Activated CD8-positive, alpha-beta memory T cell treated with anti-CD3 and anti-CD28 coated beads for 36 hours (primary cell): Measurements from ENCODE around the gene PTPRD. TPM values are rescaled to one million over a fixed set of nuclear protein-coding genes. Genes with fewer than 3 reads are reported as not detected.

Experiments
- CTCF ChIA-PET: fragments of 350-600 bp; sonication (Branson Sonifier 250); formaldehyde crosslinking; loops from one replicate; lab custom pipeline; 2021; ENCODE audit warnings: antibody characterized with exemption; lab: Charles Lee
- POLR2A ChIA-PET: fragments of 350-600 bp; sonication (Branson Sonifier 250); formaldehyde crosslinking; loops from one replicate; lab custom pipeline; 2021; ENCODE audit warnings: antibody characterized with exemption; lab: Charles Lee
- total RNA-seq, 2 experiments: library from RNA; stranded (reverse); gene quantifications; one replicate each; pipeline ENCODE4 v1.2.3, GENCODE V29; 2021

The PTPRD gene
- total RNA-seq, 2 experiments from 2014 or later, result 0.10 to 0.15 TPM

DNA sequence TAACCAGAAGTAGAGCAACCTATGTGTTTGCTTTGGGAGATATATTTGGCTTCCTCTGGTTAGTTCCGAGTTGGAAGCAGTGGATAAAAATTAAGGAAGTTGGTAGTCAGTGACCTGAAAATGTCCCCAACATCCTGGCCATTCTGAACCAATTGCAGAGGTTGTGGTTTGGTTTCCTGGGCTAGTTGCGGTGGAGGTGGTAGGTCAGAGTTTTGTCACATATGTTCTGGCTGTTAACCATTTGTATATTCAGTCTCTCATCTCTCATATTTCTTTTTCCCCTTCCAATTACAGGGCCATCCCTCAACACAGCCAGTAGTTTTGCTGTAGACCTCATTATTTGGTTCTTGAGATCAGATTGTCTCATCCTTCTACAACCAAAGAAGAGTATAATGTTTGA lies 1026.9 kb downstream of the PTPRD start:
- ChIA-PET POLR2A (no interaction called here), CTCF (no interaction called here)

DNA sequence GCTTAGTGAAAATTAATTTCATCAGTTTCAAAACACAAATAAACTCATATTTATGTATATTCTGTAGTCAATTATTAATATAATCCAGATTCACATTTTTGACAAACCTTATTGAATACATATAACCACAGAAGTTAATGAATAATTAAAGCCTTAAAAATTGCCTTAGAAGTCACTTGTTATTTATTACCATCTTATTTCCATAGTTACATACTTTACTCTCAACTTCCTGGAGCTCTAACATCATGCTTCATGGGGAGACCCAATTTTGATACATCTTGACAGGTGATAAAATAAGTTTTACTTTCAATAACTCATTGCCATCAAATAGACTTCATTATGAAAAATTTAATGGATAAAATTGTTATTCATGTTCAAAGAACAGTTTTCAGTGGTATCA lies 1038.7 kb downstream of the PTPRD start:
- ChIA-PET POLR2A (no interaction called here), CTCF (no interaction called here)

DNA sequence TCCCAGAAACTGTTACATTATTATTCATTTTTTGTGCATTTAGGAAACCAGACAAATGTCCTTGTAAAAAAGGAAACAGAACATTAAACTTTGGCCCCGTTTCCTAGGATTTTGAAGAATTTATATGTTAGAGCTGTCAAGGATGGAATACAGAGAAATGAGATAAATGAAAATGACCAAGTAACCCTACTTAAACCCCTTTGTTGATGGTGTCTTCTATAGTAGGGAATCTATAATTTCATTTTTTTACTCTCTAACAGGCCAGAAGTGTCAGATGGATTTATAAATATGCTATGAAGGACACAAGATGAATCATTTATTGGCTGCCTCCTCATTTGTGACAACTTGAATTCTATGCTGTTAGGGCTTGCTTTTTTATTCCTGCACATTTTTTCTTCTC lies 1047.1 kb downstream of the PTPRD start:
- ChIA-PET CTCF (no interaction called here), POLR2A (no interaction called here)

DNA sequence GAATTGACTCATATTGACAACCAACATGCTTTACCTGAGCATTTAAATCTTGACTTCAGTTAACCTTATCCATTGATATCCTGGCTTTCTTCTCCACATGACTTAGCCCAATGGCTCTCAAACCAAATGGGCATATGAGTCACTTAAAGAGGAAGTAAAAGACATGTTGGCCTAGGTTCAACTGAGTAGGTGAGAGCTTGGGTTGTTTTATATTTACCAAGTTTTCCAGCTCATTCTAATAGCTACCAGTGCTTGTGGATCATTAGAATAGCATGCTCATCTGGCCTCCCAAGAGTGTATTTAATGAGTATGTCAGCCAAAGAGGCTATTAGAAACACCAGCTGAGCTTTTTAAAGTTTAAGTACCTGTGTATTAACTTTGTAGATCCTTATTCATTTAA lies 1049.0 kb downstream of the PTPRD start:
- POLR2A ChIA-PET, result no interaction called here
- CTCF ChIA-PET, result no interaction called here

DNA sequence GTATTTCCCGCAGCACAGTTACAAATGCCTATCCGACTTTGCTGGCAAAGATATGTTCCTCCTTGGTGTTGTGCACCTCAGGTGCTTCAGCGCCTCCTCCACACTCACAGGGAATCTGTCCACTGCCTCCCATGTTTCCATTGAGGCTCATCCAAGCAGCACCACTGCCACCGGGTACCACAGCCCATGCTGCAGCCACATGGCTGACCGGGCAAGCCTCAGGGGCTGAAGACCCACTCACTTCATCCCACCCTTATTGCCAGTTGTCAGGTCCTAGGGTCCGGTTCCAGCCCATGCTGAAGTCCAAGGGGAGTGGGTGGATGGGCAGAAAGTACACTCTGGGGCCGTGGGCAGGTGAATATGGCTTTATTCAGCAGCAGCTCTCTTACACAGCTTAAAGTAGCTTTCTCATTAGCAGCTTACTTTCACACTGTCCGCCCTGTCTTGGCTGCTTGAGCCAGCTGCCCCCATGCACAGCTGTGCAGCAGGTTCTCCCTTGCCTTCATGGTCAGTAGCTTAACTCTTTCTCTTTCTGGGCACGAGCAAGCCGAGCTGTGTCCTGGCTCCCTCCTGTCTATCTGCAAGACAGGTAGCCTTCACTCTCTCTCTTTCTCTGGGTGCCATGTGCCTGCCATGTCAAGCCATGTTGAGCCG lies 1052.3 kb downstream of the PTPRD start:
- ChIA-PET CTCF (no interaction called here), POLR2A (no interaction called here)

DNA sequence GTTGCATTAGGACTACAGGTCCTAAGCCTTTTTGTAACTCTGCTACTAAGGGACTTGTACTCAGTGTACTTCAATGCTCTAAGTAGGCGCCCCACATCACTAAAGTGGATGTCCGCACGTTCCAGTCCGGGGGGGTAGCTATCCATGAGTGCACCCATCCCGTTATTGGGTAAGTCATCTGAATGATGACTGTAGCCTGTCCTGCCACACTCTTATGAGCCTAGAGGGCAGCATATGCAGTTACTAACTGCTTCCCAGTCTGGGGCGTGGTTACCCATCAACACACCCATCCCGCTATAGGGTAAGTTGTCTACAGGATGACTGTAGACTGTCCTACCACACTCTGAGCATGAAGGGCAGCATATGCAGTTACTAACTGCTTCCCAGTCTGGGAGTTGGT lies 1053.9 kb downstream of the PTPRD start:
- ChIA-PET POLR2A (no interaction called here), CTCF (no interaction called here)

DNA sequence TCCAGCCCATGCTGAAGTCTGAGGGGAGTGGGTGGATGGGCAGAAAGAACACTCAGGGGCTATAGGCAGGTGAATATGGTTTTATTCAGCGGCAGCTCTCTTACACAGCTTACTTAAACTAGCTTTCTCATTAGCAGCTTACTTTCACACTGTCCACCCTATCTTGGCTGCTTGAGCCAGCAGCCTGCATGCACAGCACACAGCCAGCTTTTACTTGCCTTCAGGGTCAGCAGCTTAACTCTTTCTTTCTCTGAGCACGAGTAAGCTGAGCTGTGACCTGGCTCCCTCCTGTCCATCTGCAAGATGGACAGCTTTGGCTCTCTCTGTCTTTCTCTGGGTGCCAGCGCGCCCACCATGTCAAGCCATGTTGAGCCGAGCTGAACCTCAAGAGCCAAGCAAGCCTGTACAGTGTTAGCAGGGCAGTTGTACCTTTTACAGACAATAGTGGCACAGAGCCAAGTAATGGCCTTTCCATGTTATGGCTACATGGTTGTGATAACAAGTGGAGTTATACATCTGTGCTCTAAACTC lies 1054.9 kb downstream of the PTPRD start:
- ChIA-PET POLR2A (no interaction called here), CTCF (no interaction called here)

DNA sequence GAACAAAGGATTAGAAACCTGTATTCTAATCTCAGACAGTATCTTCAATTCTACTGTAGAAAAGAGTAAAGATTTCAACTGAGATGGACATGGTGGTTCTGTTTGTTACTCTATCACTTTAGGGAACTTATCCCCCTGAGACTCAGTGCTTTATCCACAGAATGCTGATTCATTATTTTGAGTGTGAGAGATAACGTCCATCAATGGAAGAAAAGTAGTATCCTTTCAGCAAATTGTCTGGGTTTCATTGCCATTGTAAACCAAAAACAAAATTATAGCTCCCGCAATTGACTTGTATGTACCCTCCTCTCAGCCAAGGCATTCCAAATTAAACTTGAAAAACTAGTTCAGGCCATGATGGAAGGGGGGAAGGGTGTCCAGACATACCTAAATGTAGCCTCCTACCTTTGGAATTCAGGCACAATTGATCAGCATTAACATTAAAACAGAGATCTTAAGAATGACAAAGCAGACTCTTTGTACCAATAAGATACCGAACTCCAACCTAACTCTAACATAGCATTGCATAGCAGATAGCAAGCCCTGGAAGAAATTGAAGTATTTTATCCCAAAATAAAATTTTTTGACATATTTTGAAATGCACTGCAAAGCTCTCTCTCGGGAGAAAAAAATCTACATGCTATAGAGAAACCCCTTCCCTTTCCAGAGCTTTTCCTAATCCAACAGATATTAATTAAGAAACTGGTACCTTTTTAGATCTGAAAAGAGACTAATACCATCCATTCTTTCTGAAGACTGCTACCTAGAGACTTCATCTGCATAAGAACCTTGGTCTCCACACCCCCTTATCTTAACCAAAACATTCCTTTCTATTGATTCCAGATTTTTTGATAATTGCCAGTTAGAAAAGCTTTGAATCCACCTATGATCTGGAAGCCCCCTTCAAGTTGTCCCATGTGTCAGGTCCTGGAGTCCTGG lies 1055.7 kb downstream of the PTPRD start:
- ChIA-PET POLR2A (no interaction called here), CTCF (no interaction called here)

DNA sequence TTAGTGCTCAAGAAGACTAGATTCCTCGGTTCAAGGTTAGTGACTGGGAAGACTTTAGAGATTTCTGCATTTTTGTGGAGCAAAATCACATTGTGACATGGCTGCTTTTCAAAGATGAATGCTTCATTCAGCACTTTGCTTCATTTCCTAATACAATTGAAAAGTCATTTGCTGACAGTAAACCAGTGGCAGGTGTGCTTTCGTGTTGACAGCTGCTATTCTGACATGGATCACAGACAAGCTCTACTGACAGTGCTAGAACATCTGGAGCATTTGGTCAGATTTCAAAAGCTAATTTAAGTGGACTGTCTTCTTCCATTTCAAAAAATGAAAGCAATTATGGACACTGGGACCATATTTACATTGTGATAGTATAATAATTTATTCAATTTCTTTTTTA lies 1060.1 kb downstream of the PTPRD start:
- CTCF ChIA-PET, result no interaction called here
- POLR2A ChIA-PET, result no interaction called here

DNA sequence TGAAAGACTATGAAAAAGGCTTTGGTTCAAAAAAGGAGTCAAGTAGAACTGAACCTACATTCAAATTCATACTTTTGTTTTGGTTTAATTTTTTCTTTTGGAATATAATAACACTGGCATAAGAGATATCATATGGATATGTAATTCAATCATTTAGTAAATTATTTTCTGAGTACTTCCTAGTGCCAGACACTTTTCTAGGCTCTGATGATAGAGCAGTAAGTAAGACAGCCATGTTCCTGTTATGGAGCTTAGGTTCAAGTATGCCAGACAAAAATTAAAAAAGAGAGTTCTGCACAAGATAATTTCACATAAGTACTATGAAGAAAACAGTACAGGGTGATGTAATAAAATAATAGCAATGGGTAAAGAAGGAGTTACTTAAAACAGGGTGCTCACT lies 1074.0 kb downstream of the PTPRD start:
- ChIA-PET POLR2A (no interaction called here), CTCF (no interaction called here)

DNA sequence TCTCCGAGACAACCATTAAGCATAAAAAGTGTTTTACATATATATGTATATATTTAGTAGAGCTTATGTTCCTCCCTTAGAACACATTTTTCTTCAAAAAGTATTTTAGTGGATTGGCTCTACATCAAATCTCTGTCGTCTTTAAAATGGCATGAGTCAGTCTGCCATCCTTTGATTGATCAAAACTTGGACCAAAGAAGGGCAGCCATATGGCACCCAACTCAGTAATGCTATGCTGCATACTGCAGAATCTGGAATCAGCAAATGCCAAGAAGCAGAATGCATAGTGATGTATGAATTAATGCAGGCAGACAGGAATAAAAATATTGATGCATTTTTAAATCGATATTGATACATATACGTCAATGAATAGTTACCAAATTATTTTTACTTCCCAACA lies 1074.4 kb downstream of the PTPRD start:
- CTCF ChIA-PET, result no interaction called here

DNA sequence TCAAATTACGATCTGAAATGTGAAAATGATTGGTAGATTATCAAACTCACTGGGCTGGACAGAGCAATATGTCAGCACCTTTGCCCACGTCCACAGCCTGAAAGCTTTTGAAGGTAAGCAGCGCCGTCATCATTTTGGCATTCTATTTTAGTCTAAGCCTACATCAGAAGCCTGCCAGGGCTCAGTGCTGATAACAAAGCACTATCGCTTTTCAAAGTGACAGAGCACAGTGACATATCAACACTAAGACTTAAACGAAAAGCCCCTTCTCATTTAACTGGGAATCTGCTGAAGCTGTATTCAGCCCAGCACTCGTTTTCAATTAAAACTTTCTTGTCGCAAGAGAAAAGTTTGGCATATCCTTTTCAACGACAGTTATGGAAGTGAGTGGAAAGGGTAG lies 1076.3 kb downstream of the PTPRD start:
- ChIA-PET POLR2A (no interaction called here), CTCF (no interaction called here)

More for the DNA sequence above, 1074.4 kb downstream of the PTPRD start:
- POLR2A ChIA-PET, result no interaction called here

DNA sequence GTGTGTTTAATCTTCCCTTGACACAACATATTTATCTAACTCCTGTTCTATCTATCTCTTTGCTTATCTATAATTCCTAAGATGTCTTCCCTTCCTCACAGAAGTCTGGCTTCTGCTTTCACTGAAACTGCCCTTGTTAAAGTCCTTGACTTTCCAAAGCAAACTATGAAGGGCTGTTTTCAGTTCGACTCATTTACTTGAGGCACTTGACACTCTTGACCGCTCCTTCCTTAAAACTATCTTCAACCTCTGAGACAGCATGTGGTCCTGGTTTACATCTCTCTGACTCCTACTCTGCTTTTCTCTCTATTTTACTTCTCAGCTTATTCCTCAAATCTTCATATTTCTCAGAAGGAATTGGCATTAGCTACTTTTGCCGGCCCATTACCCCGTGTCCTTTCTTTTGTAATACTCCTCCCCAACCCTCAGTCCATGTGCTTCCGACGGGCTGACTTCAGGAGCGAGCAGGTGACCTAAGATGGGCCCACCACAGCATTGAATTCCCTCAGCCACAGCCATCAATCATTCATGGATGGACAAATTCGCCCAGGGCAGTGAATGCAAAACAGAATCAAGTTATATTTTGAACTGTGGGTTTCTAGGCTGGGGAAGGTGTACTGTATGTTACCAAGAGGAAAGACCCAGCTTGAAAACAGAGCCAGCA lies 1089.2 kb downstream of the PTPRD start:
- ChIA-PET CTCF (no interaction called here), POLR2A (no interaction called here)

DNA sequence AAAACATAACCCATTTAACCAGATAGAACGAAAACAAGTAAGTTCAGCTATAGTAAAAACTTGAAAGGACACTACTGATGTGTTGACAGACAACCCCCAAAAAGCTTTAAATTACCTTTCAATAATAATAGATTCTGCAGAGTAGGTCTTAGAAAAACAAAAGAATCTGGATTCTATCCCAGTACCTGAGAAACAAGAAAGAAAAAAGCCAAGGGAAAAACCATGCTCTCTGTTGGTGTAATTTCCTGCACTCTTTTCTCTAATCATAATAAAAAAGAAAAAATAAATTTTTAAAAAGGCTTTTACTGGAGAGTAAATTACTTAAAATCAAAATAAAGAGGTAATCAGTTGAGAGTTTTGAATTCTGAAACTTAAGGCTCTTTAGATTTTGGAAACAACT lies 1090.4 kb downstream of the PTPRD start:
- ChIA-PET POLR2A (no interaction called here), CTCF (interaction anchor here (0.6 kb wide), 1 partner anchor 420 kb away, joined by 4 read pairs; no protein-coding TSS in a partner anchor)

DNA sequence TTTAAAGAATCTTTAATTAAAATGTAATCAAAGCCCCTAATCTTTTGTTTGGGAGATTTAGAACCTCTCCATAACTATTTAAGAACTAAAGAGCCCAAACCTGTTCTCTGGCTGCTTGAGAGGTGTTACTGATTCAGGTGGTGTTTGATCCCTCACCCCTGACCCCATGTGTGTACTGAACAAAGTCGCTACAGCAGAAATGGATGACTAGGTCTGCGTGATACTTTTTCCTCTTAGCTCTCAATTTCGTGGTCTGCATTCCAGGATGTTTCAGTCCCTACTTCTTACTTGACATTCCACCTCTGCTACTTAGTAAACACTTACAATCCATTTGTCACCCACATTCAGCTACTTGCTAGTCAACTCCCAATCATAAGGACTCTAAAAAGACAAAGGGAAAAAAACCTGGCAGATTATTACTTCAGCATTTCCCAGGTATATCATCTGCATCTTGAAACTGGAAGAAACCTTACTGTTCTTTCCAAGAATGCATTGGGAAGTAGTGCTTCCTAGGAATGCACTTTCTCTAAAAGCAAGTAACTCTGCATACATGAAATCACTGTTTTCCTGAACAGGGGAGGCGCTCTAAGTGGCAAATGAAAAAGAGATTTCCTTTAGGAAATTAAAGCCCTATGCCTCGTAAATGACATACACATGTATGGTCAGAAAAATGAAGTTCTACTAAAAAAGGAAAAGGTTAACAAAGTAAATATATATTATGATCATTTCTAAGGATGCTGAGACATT lies 1091.6 kb downstream of the PTPRD start:
- CTCF ChIA-PET, result no interaction called here

DNA sequence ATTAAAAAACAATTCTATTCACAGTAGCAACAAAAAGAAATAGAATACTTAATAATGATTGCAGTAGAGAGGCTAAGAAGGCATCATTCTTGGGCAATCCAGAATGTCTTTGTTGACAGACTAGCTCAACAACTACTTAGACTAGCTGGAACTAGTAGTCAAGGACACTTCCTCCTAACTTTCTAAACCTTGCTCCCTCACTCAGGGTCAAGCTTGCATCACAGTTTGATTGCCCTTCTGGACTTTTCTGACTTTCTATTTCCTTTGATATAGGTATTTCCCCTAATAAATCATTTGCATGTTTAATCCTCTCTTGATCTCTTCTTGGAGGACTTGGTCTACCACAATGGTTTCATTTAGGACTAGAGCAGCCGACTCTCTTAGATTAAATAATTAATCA lies 1107.9 kb downstream of the PTPRD start:
- POLR2A ChIA-PET, result no interaction called here
- CTCF ChIA-PET, result no interaction called here

More for the DNA sequence above, 1091.6 kb downstream of the PTPRD start:
- POLR2A ChIA-PET, result no interaction called here

DNA sequence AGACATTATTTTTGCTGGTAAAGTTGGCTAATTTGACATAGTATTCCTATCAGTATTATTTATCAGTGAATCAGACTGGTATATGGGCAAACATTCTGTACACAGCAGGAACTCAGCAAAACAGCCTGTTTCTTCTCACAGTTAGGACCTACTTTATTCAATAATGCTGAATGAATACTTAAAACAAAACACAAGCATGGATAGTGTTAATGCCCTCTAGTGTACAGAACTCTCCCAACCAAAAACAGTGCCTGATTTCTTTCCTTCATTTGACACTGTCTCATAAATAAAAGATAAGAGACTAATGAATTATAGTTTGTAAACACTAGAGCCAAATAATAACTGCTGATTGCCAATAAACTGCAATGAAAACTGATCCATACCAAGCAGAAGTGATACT lies 1113.3 kb downstream of the PTPRD start:
- POLR2A ChIA-PET, result no interaction called here
- CTCF ChIA-PET, result no interaction called here

DNA sequence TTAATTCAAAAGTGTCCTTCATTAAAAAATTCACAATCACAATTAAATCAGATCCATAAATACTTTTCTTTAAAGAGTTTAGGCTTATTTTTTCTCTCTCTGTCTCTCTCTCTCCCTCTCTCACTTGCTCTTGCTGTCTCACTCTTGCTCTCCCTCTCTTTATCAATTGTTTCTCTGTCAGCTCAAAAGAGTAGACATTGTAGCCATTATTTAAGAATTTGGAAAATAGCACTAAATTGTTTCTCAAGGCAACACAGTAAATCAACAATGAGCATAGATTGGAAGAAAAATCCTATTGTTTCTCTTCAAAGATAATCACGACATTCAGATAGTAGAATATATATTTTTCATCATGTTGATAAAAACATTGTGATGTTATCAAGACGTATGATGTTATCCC lies 1114.0 kb downstream of the PTPRD start:
- ChIA-PET CTCF (no interaction called here), POLR2A (no interaction called here)

DNA sequence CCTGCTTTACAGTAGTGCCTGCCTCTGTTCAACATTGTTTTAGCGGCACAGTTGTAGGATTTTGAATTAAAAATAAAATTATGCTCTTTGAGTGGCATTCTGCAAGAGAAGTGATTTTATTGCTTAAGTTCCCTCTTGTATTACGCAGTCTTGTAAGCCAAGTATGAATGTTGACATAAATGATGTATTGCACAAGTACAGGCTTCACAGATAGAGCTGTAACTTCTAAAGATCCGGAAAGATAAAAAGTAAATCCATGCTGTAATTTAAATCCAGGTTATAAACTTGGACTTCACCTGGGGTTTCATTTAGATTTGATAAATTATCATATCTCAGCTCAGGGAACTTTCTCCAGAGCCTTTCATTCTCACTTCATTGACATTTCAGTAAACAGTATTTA lies 1114.7 kb downstream of the PTPRD start:
- ChIA-PET POLR2A (no interaction called here), CTCF (no interaction called here)

DNA sequence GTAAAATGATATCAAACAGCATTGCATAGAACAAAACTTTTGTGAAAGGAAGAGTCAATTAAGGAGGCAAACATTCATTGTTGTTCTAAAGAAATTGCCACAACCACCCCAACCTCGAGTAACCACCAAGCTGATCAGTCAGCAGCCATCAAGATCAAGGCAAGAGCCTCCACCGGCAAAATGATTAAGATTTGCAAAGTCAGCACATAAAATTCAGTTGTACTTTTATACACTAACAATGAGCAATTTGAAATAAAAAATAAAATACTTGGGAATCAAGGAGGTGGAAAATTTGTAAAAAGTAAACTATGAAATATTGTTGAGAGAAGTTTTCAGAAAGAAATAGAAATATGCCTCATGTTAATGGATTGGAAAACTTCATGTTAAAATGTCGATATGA lies 1118.5 kb downstream of the PTPRD start:
- ChIA-PET CTCF (no interaction called here), POLR2A (no interaction called here)
